HUES48 (cell line): ENCODE measurements around the gene DHRS1.

Experiments used
- H3K27ac ChIP-seq: one replicate; pipeline ENCODE4 v1.7.0; 2013; ENCODE audit warnings: low read depth, low read length, inconsistent platforms
- H3K27me3 ChIP-seq: 2 replicates; pipeline ENCODE4 v1.6.1; 2013; ENCODE audit warnings: mild to moderate bottlenecking, low read length; ENCODE audit not compliant: control insufficient read depth, insufficient read depth
- H3K36me3 ChIP-seq: 2 replicates; pipeline ENCODE4 v1.6.1; 2013; ENCODE audit warnings: low read length; ENCODE audit not compliant: control insufficient read depth, insufficient read depth
- H3K4me1 ChIP-seq: 2 replicates; pipeline ENCODE4 v1.6.1; 2013; ENCODE audit warnings: mild to moderate bottlenecking, low read length; ENCODE audit not compliant: control insufficient read depth, insufficient read depth
- H3K4me3 ChIP-seq: 2 replicates; pipeline ENCODE4 v1.5.1; 2013; ENCODE audit warnings: mild to moderate bottlenecking, low read depth, low read length
- H3K9ac ChIP-seq: 2 replicates; pipeline ENCODE4 v1.6.1; 2013; ENCODE audit warnings: mild to moderate bottlenecking, low read depth, low read length, moderate library complexity
- H3K9me3 ChIP-seq: 2 replicates; pipeline ENCODE4 v1.6.1; 2013; ENCODE audit warnings: low read length; ENCODE audit not compliant: control insufficient read depth, insufficient read depth

Gene DHRS1

DNA sequence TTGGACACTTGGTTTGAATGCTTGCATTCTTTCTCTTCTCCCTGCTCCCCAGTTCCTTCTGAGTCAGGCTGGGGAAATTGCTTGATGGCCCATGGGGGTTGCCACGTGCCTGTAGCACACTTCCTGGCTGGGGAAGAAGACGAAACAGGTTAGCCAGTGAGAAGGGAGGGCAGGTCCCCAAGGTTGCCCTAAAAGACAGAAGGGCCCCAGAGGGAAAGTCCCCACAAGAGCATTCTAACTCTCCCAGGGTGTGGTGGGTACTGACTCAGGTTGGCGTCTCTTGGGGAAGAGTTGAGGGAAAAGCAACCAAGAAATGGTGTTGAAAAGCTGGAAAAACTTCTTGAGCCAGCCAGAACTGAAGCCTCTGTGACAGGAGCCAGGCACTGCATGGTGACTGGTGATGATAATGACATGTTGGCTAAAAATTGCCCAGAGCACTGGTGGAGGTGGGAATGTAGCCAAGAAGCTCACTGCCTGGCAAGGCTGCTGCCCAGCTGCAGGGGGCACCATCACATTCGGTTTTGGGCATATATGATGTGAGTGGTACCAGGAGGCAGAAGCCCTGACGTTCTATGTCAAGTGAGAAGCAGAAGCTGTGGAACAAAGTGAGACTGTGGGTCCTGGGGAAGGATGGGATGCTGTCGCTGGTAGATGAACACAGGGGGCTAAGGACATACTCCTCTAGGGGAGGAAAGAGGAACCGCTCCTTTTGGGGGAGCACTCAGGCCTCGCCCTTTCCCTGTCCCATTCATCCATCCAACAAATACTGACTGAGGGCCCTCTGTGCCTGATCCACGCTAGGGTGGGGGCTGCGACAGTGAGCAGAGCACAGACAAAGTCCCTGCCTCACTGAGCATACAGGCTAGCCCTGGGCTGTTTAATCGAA, 20.0 kb downstream of the DHRS1 start:
- H3K9ac ChIP-seq, result no peak overlapping the region
- H3K4me3 ChIP-seq, result no peak overlapping the region
- H3K9me3 ChIP-seq, result no peaks in the 10 kb centered on the region
- no peaks in the 10 kb centered on the region for H3K27me3 ChIP-seq
- no peaks in the 10 kb centered on the region for H3K4me1 ChIP-seq
- H3K27ac ChIP-seq, result no peak overlapping the region
- H3K36me3 ChIP-seq, result no peaks in the 10 kb centered on the region

DNA sequence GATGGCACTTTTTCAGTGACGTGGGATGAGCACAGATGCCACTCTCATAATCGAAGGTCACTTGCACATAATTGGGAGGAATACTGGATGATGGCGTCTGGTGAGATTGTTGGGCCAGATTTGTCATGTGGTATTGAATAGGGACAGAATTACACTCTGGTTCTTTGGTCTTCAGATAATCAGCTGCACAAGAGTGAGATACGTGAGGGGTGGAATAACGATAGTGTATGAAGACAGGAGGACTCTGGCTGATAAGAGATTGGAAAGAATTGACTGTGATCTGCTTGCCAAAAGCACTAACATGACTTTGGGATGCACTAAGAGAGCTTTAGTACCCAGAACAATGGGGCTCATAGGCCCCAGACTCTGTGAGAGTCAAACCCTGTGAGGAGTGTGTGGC, 21.2 kb downstream of the DHRS1 start:
- H3K4me3 ChIP-seq, result no peak overlapping the region
- no peak overlapping the region for H3K27ac ChIP-seq
- H3K36me3 ChIP-seq, result no peaks in the 10 kb centered on the region
- peaks cover 4% of the 10 kb centered on the region; the same call in 1 of the 2 replicates for H3K4me1 ChIP-seq
- no peaks in the 10 kb centered on the region for H3K27me3 ChIP-seq
- no peaks in the 10 kb centered on the region for H3K9me3 ChIP-seq
- H3K9ac ChIP-seq, result no peak overlapping the region

DNA sequence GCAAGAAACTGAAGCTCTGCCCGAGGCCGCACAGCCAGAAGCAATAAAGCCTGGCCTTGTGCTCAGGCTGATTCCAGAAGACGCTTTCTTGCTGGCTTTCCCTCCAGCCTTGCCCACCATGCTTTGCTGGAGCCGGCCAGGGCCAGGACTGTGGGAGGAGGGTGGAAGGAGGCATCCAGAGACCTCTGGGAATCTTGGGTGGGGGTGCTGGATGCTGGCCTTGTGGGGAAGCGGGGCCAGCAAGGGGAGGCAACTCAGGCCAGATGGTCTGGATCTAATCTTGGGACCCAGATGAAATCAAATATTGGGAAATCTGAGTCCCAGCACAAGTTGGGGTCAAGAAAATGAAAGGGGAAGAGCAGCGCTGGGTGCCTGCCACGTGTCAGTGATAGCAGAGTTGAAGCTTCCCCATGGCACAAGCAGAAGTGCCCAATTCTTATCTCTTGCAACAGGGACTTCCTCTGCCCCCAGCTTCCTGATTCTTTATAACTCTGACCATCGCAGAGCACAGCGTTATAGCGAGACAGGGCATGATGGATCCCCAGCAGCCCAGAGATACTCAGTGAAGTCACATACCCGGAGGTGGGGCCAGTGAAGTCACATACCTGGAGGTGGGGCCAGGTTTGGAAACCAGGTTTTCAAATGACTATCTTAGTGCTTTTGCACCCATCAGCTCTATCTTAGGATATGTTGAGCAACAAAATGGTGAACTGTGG, 21.8 kb downstream of the DHRS1 start:
- H3K27me3 ChIP-seq, result no peaks in the 10 kb centered on the region
- H3K9ac ChIP-seq, result no peak overlapping the region
- peaks cover 4% of the 10 kb centered on the region; the same call in 1 of the 2 replicates for H3K4me1 ChIP-seq
- no peaks in the 10 kb centered on the region for H3K36me3 ChIP-seq
- H3K27ac ChIP-seq, result no peak overlapping the region
- H3K9me3 ChIP-seq, result no peaks in the 10 kb centered on the region
- H3K4me3 ChIP-seq, result no peak overlapping the region

DNA sequence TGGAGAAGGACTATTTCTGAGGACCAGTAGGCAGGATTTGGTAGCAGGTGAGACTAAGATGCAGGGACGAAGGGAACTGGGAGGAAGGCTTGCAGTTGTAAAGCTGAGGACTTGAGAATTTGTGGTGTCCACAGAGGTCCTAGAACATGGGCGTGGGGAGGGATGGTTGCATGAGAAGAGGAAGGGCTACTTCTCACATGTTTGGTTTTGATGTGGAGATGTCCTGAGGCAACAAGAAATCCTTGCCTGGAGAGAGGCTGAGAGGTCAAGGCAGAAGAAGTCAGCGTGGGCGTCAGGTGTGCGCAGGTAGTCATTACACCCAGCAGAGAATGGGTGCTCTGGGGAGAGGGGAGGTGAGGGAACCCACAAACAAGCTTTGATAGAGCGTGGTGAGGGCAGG, 22.5 kb downstream of the DHRS1 start:
- peaks cover 4% of the 10 kb centered on the region; the same call in 1 of the 2 replicates for H3K4me1 ChIP-seq
- no peaks in the 10 kb centered on the region for H3K36me3 ChIP-seq
- H3K9me3 ChIP-seq, result no peaks in the 10 kb centered on the region
- H3K4me3 ChIP-seq, result no peak overlapping the region
- no peak overlapping the region for H3K9ac ChIP-seq
- no peaks in the 10 kb centered on the region for H3K27me3 ChIP-seq
- no peak overlapping the region for H3K27ac ChIP-seq

DNA sequence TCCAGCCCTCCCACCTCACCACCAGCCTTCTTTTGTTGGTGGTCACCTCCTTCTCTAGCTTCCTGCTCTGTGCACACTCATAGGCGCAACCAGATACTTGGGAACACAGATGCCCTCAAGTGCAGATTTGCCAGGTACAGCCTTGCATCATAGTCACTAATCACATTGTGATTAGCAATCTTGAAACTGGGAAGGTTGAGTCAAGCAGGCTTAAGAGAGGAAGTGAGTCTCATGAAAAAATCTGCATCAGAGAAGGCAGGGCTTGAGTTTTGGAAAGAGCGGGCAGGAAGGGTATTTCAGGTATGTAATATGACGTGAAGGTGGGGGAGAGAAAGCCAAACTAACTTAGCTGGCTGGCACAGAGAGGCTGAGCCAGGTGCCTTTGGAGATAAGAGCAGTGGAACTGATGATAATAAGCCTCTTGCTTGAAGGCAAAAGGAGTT, 25.5 kb downstream of the DHRS1 start:
- H3K4me1 ChIP-seq, result peaks cover 7% of the 10 kb centered on the region; the same call in 1 of the 2 replicates
- H3K27ac ChIP-seq, result no peak overlapping the region

DNA sequence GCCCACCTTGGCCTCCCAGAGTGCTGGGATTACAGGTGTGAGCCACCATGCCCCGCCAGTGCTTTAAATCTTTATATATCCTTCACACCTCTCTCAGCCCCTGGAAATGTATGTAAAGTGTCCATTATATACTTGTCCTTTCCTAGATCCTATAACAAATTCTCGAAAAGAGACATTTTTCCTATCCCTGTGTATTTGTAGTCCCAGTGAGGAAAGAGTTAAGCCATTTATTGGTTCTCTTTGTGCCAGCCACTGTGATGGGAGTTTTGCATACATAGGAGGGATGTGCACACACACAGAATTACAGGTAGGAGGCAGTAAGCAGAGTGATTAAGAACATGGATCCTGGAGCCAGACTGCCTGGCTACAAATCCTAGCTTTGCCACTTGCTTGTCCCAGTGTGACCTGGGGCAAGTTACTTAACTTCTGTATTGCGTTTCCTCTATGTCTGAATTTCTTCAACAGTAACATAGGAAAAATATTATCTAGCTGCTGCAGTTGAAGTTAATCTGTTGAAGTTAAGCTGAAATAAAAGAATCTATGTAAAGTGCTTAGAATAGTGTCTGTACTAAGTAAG, 26.1 kb downstream of the DHRS1 start:
- H3K27me3 ChIP-seq, result no peaks in the 10 kb centered on the region
- H3K9me3 ChIP-seq, result no peaks in the 10 kb centered on the region
- peaks cover 7% of the 10 kb centered on the region; the same call in 1 of the 2 replicates for H3K4me1 ChIP-seq
- H3K27ac ChIP-seq, result no peak overlapping the region
- no peak overlapping the region for H3K4me3 ChIP-seq
- no peak overlapping the region for H3K9ac ChIP-seq
- no peaks in the 10 kb centered on the region; the same call in 1 of the 2 replicates for H3K36me3 ChIP-seq

More for the DNA sequence above, 25.5 kb downstream of the DHRS1 start:
- Histone ChIP-seq H3K36me3 (no peaks in the 10 kb centered on the region), H3K9me3 (no peaks in the 10 kb centered on the region), H3K9ac (no peak overlapping the region), H3K4me3 (no peak overlapping the region), H3K27me3 (no peaks in the 10 kb centered on the region)

DNA sequence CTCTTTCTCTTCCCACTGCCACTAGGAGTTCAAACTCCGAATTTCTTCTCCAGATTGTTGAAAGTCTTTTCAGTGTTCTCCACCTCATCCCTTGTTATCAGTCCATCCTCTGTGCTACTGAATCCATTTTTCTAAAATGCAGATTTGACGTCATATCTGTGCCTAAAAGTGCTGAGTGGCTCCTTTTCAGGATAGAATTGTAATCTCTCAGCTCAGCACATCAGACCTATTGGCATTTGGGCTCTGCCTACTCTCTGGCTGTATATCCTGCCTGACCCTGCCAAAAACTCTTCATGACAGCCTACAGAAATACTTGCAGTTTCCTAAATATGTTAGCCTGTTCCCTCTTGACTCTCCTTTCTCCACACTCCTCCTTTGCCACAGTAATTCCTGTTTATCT, 27.1 kb downstream of the DHRS1 start:
- no peaks in the 10 kb centered on the region; the same call in 1 of the 2 replicates for H3K36me3 ChIP-seq
- no peak overlapping the region for H3K4me3 ChIP-seq
- no peaks in the 10 kb centered on the region for H3K9me3 ChIP-seq
- peaks cover 7% of the 10 kb centered on the region; the same call in 1 of the 2 replicates for H3K4me1 ChIP-seq
- no peak overlapping the region for H3K9ac ChIP-seq
- H3K27me3 ChIP-seq, result no peaks in the 10 kb centered on the region
- no peak overlapping the region for H3K27ac ChIP-seq

DNA sequence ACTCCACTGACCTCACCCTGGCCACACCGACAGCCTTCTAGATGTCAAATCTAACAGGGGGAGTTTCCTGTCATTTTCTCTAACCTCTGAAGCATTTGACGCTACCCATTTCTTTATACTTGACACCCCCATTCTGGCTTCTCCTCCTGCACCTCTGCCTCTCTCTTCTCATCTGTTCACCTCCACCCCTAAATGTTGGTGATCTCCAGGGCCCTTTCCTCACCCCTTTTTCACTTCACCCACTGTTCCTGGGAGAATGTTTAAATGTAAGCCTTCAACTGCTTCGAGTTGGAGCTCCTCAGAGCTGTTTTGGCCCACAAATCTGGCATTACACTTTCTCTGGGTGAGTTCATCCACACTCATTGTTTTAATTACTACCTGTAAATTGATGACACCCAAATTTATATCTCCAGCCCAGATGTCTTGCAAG, 27.7 kb downstream of the DHRS1 start:
- peaks cover 7% of the 10 kb centered on the region; the same call in 1 of the 2 replicates for H3K4me1 ChIP-seq
- H3K9ac ChIP-seq, result no peak overlapping the region
- H3K27ac ChIP-seq, result no peak overlapping the region
- peak overlapping the region; percentile 90 for H3K4me3 ChIP-seq
- H3K27me3 ChIP-seq, result no peaks in the 10 kb centered on the region
- no peaks in the 10 kb centered on the region for H3K9me3 ChIP-seq
- peaks cover 3% of the 10 kb centered on the region for H3K36me3 ChIP-seq

DNA sequence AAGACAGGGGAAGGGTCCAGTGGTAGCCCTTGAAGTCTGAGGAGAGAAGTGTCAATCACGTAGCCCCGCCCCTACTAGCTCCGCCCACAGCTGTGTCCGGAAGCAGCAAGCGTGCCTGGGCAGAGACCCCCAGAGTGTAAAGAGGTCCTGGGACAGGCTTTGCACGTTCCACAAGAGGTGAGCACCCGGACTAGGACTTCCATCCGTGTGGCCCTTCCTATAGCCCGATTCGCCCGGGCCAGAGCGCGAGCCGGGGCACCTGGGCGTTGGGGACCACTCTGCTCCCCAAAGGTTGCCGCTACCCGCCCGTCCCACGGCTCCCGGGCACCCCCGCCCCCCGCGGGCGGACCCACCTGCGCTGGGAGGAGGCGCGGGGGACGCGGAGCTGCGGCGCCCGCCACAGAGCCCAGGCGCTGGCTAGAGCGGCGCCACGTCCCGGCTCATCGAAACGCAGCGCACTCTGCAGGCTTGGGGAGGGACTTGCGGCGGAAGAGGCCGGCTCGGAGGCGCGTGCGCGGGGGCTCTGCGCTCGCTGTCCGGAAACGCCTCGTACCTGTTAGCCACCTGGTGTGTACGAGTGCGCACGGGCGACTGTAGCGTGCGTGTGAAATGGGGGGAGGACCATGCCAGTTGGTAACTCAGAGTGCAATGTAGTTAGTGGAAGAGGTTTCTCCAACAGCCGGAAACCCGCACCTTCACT, 28.3 kb downstream of the DHRS1 start, which contains the start of gene RABGGTA:
TSS of gene RABGGTA (minus strand) at position 464 of the 700 bp plus-strand sequence. CDS start 482 bp downstream, outside the sequence.
- Histone ChIP-seq H3K4me3 (peak within 1 kb of the TSS; percentile 90), H3K9ac (peak within 1 kb of the TSS; percentile 95), H3K4me1 (peaks cover 7% of the 10 kb centered on the region; the same call in 1 of the 2 replicates), H3K27me3 (no peaks in the 10 kb centered on the region), H3K27ac (peak within 1 kb of the TSS; percentile 96), H3K36me3 (peaks cover 6% of the 10 kb centered on the region), H3K9me3 (no peaks in the 10 kb centered on the region)

DNA sequence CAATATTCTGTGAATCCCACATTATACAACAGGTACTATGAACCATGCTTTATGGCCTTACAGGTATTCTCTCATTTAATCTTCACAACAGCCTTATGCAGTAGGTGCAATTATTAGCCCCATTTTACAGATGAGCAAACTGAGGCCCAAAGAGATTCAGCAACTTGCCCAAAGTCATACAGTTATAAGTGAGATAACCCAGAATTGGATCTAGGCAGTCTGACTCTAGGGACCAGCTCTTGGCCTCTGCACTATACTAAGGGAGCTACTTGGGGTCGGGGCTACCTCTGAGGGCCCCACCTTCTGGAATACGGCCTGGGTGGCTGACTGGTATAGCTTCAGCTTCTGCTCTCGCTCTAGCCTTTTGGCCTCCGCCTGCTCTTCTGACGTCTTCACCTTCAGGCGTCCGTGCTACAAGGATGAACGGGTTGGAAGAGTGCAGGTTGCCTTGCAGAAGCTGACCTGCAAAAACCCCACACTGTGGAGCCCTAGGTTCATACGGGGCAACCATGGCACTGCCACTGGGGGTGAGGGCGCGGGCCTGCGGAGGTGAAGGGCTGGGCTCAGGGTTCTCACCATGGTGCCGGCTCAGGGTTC, 28.9 kb downstream of the DHRS1 start:
- Histone ChIP-seq H3K4me1 (peaks cover 7% of the 10 kb centered on the region; the same call in 1 of the 2 replicates), H3K9ac (peak overlapping the region; percentile 95; the same call in 1 of the 2 replicates), H3K9me3 (no peaks in the 10 kb centered on the region), H3K36me3 (peaks cover 9% of the 10 kb centered on the region), H3K4me3 (peak overlapping the region; percentile 90), H3K27ac (peak overlapping the region; percentile 96), H3K27me3 (no peaks in the 10 kb centered on the region)
